ENCODE results near the gene SOWAHA. TPM values are rescaled to one million over a fixed set of nuclear protein-coding genes. Genes with fewer than 3 reads are reported as not detected.
A peak's percentile ranks its signal among the peaks of the same experiment; 100 is the strongest.

SOWAHA gene
- total RNA-seq, 4 donors from 2014 or later = 0.27 to 0.87 TPM; not detected in 2

GRCh38 chr5:132776131-132776937 is 36.8 kb upstream of the SOWAHA start:
- TF ChIP-seq POLR2AphosphoS5 (IDR thresholded peaks at IDR 0.05) (no peak), POLR2A (IDR thresholded peaks at IDR 0.05) (no peak), CTCF (IDR thresholded peaks at IDR 0.05) (no peak), EP300 (IDR thresholded peaks at IDR 0.05) (no peak)
- Histone ChIP-seq H3K27me3 (no peaks in the 10 kb centered on the region), H3K27ac (peak overlapping the region in 3 of 4 donors; percentile 86 to 88 (median 87)), H3K4me3 (peak overlapping the region; percentile 69 to 92), H3K4me1 (peaks cover 0 to 70% (median 26%) of the 10 kb centered on the region in 3 donors), H3K9me3 (no peaks in the 10 kb centered on the region), H3K36me3 (no peaks in the 10 kb centered on the region)
- peak; percentile 1 for ATAC-seq
- 0 to 4% methylated on average over 1 to 7 of the region's 39 CpGs for WGBS, 2 donors (ENCODE audit: low coverage in 1 of 2)

- WGBS, 2 donors (ENCODE audit: low coverage in 1 of 2) = no CpG with 5 or more reads among the region's 40 CpGs
- H3K27me3 ChIP-seq = no peaks in the 10 kb centered on the region
- no peak for ATAC-seq
- no peaks in the 10 kb centered on the region for H3K36me3 ChIP-seq
- H3K9me3 ChIP-seq = no peaks in the 10 kb centered on the region
- peak overlapping the region; percentile 69 to 92 for H3K4me3 ChIP-seq
- H3K4me1 ChIP-seq = peaks cover 0 to 64% (median 21%) of the 10 kb centered on the region in 3 donors
- peak overlapping the region in 3 of 4 donors; percentile 86 to 88 (median 87) for H3K27ac ChIP-seq
- no peak for TF ChIP-seq POLR2A (IDR thresholded peaks at IDR 0.05)
- TF ChIP-seq POLR2AphosphoS5 (IDR thresholded peaks at IDR 0.05) = no peak
- no peak for TF ChIP-seq CTCF (IDR thresholded peaks at IDR 0.05)
- TF ChIP-seq EP300 (IDR thresholded peaks at IDR 0.05) = no peak
These were observed 36.2 kb upstream of the SOWAHA start for GRCh38 chr5:132776938-132777208.

DNA sequence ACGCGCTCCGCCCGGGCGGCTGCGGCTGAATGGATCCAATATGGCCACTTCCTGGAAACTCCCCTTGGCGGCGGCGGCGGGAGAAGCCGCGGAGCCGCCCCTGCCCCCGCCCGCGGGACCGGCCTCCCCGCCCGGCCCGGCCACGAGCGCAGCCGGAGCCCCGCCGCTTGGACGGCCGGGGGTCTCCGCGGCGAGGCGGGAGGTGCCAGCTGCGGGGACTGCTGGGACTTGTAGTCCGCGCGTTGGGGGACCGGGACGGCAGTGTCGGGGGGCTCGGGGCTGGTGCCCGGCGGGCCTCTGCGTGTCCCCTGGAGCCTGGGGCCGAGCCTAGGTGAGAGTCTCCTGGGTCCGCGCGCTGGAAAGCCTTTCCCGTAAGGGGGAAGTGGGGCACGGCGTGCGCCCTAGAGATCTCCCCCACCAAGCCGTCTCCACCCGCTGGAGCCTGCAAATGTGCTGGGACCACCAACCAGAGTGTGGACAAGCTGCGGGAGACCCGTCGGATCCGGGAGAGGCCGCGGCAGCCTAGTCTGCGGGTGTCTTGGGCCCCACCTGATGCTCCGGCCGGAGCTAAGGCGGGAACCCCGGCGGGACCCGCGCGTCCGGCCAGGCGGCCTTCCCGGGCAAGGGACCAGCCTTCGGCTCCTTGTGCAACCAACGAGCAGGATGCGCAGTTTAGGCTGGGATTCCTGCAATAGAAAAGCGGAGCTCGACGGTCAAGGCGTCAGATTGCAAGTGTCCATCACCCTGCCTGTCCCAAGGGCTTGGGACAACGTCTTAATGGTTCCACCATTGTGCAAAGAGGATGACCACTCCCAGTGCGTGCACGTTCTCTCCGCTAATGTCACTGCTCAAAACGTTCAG is 35.7 kb upstream of the SOWAHA start, which contains the start of gene SEPTIN8:
TSS of gene SEPTIN8 (minus strand) at position 31 of the 861 bp plus-strand sequence. CDS start 102 bp downstream, outside the sequence.
- H3K4me3 ChIP-seq = peak within 1 kb of the TSS; percentile 69 to 92
- H3K9me3 ChIP-seq = no peaks in the 10 kb centered on the region
- TF ChIP-seq POLR2AphosphoS5 (IDR thresholded peaks at IDR 0.05) (no peak), POLR2A (IDR thresholded peaks at IDR 0.05) (no peak), CTCF (IDR thresholded peaks at IDR 0.05) (peak in 1 of 4 experiments; percentile 15)

DNA sequence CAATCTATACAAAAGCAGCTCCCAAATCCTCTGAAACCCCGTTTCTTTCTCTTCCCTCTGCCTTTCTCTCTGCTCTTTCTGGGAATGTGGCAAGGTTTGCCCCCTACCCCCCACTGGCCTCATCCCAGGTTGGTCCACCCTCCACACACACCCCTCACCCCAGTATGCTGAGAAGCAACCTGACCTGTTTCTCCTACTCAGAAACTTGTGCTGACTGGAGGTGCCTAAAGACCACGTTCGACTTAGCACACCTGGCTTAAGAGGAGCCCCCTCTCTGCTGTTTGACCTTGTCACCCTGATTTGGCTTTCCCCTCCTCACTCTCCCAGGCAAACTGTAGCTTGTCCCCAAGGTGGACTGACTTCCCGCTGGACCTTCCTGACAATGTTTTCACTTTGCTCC is 35.0 kb upstream of the SOWAHA start:
- Histone ChIP-seq H3K36me3 (no peaks in the 10 kb centered on the region), H3K27ac (peak overlapping the region in 3 of 4 donors; percentile 86 to 88 (median 87)), H3K27me3 (no peaks in the 10 kb centered on the region), H3K4me3 (peak overlapping the region; percentile 69 to 92), H3K4me1 (peaks cover 0 to 52% (median 9%) of the 10 kb centered on the region in 3 donors), H3K9me3 (no peaks in the 10 kb centered on the region)
- ATAC-seq = no peak
- 67 to 80% methylated on average over 3 to 4 of the region's 4 CpGs for WGBS, 2 donors (ENCODE audit: low coverage in 1 of 2)
- TF ChIP-seq POLR2A (IDR thresholded peaks at IDR 0.05) (no peak), EP300 (IDR thresholded peaks at IDR 0.05) (no peak), POLR2AphosphoS5 (IDR thresholded peaks at IDR 0.05) (no peak), CTCF (IDR thresholded peaks at IDR 0.05) (no peak)

More for the DNA sequence above, 35.7 kb upstream of the SOWAHA start, which contains the start of gene SEPTIN8:
- no peaks in the 10 kb centered on the region for H3K27me3 ChIP-seq
- peak; percentile 76 for ATAC-seq
- 3% methylated on average over 5 of the region's 82 CpGs; no CpG with 5 or more reads in 1 of the 2 donors for WGBS, 2 donors (ENCODE audit: low coverage in 1 of 2)
- peaks cover 0 to 59% (median 15%) of the 10 kb centered on the region in 3 donors for H3K4me1 ChIP-seq
- H3K27ac ChIP-seq = peak within 1 kb of the TSS; percentile 15 to 88 (median 86)
- no peaks in the 10 kb centered on the region for H3K36me3 ChIP-seq
